Coronary artery (tissue), 2 donors: Measurements from ENCODE around the gene CCR8.

ENCODE experiments used
- DNase-seq: peaks from one replicate; pipeline ENCODE4 v3.0.0-alpha.2; 2017; ENCODE audit warnings: low spot score
- H3K27ac ChIP-seq, 2 donors: fragments of 200-600 bp; sonication (generic); one replicate each; pipeline ENCODE4 v1.5.1; 2016 to 2019
- H3K4me3 ChIP-seq: fragments of 200-600 bp; sonication (generic); 2 replicates; pipeline ENCODE4 v1.5.1; 2016; ENCODE audit warnings: mild to moderate bottlenecking, moderate library complexity
- CTCF ChIP-seq: fragments of 200-600 bp; sonication (generic); IDR thresholded peaks from one replicate; pipeline ENCODE4 v1.5.1; 2019; ENCODE audit warnings: antibody characterized with exemption

CCR8 gene

GRCh38 chr3:39329493-39329892, at the start of gene CCR8:
Gene CCR8 (plus strand): TSS chr3:39329709. CDS start chr3:39332332, 2,623 bp downstream.
- DNase-seq: no peak
- no peak within 1 kb of the TSS for H3K27ac ChIP-seq
- no peak within 1 kb of the TSS for H3K4me3 ChIP-seq
- no peak for TF ChIP-seq CTCF

- Histone ChIP-seq H3K4me3 (no peak within 1 kb of the TSS), H3K27ac (no peak within 1 kb of the TSS)
- TF ChIP-seq CTCF: no peak
- no peak for DNase-seq
Measured at GRCh38 chr3:39279745-39280517, 49.6 kb upstream of the CCR8 start, which contains the start of gene CX3CR1. Gene CX3CR1 (minus strand): TSS chr3:39280036. CDS start chr3:39266509, 13,527 bp downstream.

- no peak overlapping the region for H3K4me3 ChIP-seq
- H3K27ac ChIP-seq: no peak overlapping the region
- DNase-seq: no peak
- TF ChIP-seq CTCF: no peak
Measured at GRCh38 chr3:39280571-39280970, 48.9 kb upstream of the CCR8 start.

DNA sequence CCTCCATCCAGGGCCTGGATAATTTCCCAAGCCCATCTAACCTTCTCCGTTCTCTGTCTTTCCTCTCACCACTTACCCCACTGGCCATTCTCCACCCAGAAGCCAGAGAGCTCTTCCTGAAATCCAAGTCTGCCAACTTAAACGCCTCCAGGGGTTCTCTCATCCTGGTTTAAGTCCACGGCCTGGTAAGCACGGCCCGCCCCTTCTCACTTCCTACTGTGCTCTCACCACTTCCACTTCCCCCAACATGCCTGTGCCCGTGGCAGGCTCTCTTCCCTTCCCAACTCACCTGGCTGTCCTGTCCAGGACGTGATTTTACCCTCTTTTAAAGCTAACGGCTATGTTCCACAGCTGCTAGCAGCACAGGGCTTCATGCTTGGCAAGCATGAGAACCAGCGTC, 48.0 kb upstream of the CCR8 start:
- Histone ChIP-seq H3K27ac (no peak overlapping the region), H3K4me3 (no peak overlapping the region)
- no peak for DNase-seq
- TF ChIP-seq CTCF: no peak

- Histone ChIP-seq H3K27ac (no peak overlapping the region), H3K4me3 (no peak overlapping the region)
- TF ChIP-seq CTCF: no peak
- DNase-seq: no peak
Measured at GRCh38 chr3:39282057-39282456, 47.5 kb upstream of the CCR8 start.

DNA sequence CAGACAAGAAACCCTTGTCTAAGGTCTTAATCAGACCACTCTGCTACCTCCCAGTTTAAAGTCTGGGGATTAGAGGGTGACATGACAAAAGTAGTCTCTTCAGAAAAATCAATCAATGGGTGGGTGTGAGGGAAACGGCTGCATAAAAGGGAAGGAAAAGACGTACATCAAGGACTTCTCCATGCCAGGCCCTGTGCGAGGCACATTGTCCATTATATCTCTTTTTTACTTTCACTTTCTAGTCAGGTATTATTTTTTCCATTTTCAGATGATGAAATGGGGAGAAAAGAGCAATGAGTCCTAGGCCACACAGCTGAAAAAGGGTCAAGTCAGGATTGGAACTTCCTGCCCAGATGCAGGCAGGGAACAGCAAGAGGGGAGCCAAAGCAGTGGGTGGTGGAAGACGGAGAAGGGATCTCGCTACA, 45.0 kb upstream of the CCR8 start:
- no peak overlapping the region for H3K4me3 ChIP-seq

More for the DNA sequence above, 45.0 kb upstream of the CCR8 start:
- no peak overlapping the region for H3K27ac ChIP-seq
- no peak for TF ChIP-seq CTCF
- DNase-seq: no peak
